ENCODE results near the gene UTS2R.
"Not testable (repeated sequence)": the region's sequence is repeated elsewhere in the genome, so short reads cannot be mapped to it uniquely, and the experiment has no call there.

The UTS2R gene

GRCh38 chr17:82375359-82376041 lies 3.9 kb downstream of the UTS2R start:
- no peak for DNase-seq (ENCODE audit: low read depth in 2 of 2)

- DNase-seq (ENCODE audit: low read depth in 2 of 2) = no peak
Observed at GRCh38 chr17:82376042-82376730, 4.6 kb downstream of the UTS2R start.

GRCh38 chr17:82377294-82377693 lies 5.7 kb downstream of the UTS2R start:
- DNase-seq (ENCODE audit: low read depth in 2 of 2) = not testable (repeated sequence)

GRCh38 chr17:82377924-82378740 lies 6.6 kb downstream of the UTS2R start:
- DNase-seq (ENCODE audit: low read depth in 2 of 2) = no peak

- DNase-seq (ENCODE audit: low read depth in 2 of 2) = no peak
Observed at GRCh38 chr17:82378741-82379021, 7.1 kb downstream of the UTS2R start.

GRCh38 chr17:82380860-82381702 lies 9.5 kb downstream of the UTS2R start:
- no peak for DNase-seq (ENCODE audit: low read depth in 2 of 2)

- not testable (repeated sequence) for DNase-seq (ENCODE audit: low read depth in 2 of 2)
Observed at GRCh38 chr17:82381703-82382009, 10.1 kb downstream of the UTS2R start.

GRCh38 chr17:82382220-82382932 lies 10.8 kb downstream of the UTS2R start:
- DNase-seq (ENCODE audit: low read depth in 2 of 2) = not testable (repeated sequence)

GRCh38 chr17:82382933-82383255 lies 11.3 kb downstream of the UTS2R start:
- DNase-seq (ENCODE audit: low read depth in 2 of 2) = no peak

GRCh38 chr17:82383411-82383810 lies 11.8 kb downstream of the UTS2R start:
- no peak for DNase-seq (ENCODE audit: low read depth in 2 of 2)

GRCh38 chr17:82384051-82384729 lies 12.6 kb downstream of the UTS2R start:
- no peak for DNase-seq (ENCODE audit: low read depth in 2 of 2)

- no peak for DNase-seq (ENCODE audit: low read depth in 2 of 2)
Observed at GRCh38 chr17:82384730-82385481, 13.3 kb downstream of the UTS2R start.

- no peak for DNase-seq (ENCODE audit: low read depth in 2 of 2)
Observed at GRCh38 chr17:82385559-82386254, 14.1 kb downstream of the UTS2R start.

- no peak for DNase-seq (ENCODE audit: low read depth in 2 of 2)
Observed at GRCh38 chr17:82386255-82386831, 14.8 kb downstream of the UTS2R start.

- no peak for DNase-seq (ENCODE audit: low read depth in 2 of 2)
Observed at GRCh38 chr17:82386881-82387704, 15.5 kb downstream of the UTS2R start.

- no peak for DNase-seq (ENCODE audit: low read depth in 2 of 2)
Observed at GRCh38 chr17:82387705-82388106, 16.1 kb downstream of the UTS2R start.

GRCh38 chr17:82388223-82388921 lies 16.8 kb downstream of the UTS2R start:
- no peak for DNase-seq (ENCODE audit: low read depth in 2 of 2)

GRCh38 chr17:82388922-82389283 lies 17.3 kb downstream of the UTS2R start:
- no peak for DNase-seq (ENCODE audit: low read depth in 2 of 2)
